Psoas muscle (tissue), 8 donors: ENCODE data around the gene UBE2O. TPM values are rescaled to one million over a fixed set of nuclear protein-coding genes. Genes with fewer than 3 reads are reported as not detected.
"Not testable (repeated sequence)": the region's sequence is repeated elsewhere in the genome, so short reads cannot be mapped to it uniquely, and the experiment has no call there.

Experiments used
- ATAC-seq, 4 donors: fragments of 200-7000 bp; cut with Tn5 transposase; one replicate each; pipeline ENCODE4 v1.9.1; 2020; ENCODE audit warnings: moderate library complexity in 3 of 4, mild to moderate bottlenecking in 2 of 4
- DNase-seq, 2 donors: peaks; one replicate each; pipeline ENCODE4 v3.0.0-alpha.2; 2020
- H3K27ac ChIP-seq: fragments of 200-600 bp; one replicate; pipeline ENCODE4 v1.8.0; 2022
- H3K27me3 ChIP-seq, 3 donors: fragments of 200-600 bp in 1 of 3; one replicate each; pipeline versions ENCODE4 v1.6.1 to v1.8.0; 2013 to 2022; ENCODE audit warnings: low read length in 2 of 3, mild to moderate bottlenecking in 2 of 3, moderate library complexity in 1 of 3; ENCODE audit not compliant: insufficient read depth in 3 of 3
- H3K36me3 ChIP-seq, 2 donors: fragments of 200-600 bp in 1 of 2; one replicate each; pipeline versions ENCODE4 v1.6.1 to v1.8.0; 2013 to 2022; ENCODE audit warnings: low read depth in 1 of 2, mild to moderate bottlenecking in 1 of 2, moderate library complexity in 1 of 2; ENCODE audit not compliant: insufficient read depth in 1 of 2
- H3K4me1 ChIP-seq: fragments of 200-600 bp; one replicate; pipeline ENCODE4 v1.8.0; 2022
- H3K4me3 ChIP-seq: fragments of 200-600 bp; one replicate; pipeline ENCODE4 v1.8.0; 2022; ENCODE audit warnings: mild to moderate bottlenecking
- H3K9me3 ChIP-seq: fragments of 200-600 bp; one replicate; pipeline ENCODE4 v1.8.0; 2022
- WGBS, 3 donors: extraction: QIAGEN DNeasy Blood & Tissue Kit; methylation state at CpG; one replicate each; pipeline versions ENCODE4 v1.1.6 to v1.1.7; 2013; 5-methylcytosine and 5-hydroxymethylcytosine counted together
- intact Hi-C, 2 donors: fragments of 100-400 bp; cut with DNase I; formaldehyde crosslinking; loops; one replicate each; pipeline versions ENCODE4 v1.11.0 to v1.14.2; 2022
- polyA plus RNA-seq, 3 donors: library from polyadenylated mRNA; stranded (reverse); fragments of 200-250 nt; gene quantifications; one replicate each; pipeline ENCODE4 v1.2.3, GENCODE V29; 2013
- total RNA-seq, 4 donors: library from RNA; stranded (reverse); fragmentation: NEBNext Ultra II Directional in 2 of 4; extraction: Animal tissue kit (Norgen Biotek cat#: 25700) in 2 of 4; gene quantifications; one replicate each; pipeline versions ENCODE4 v1.2.1 to v1.2.4, GENCODE V29; 2021 to 2023
- TF ChIP-seq, protein P1 (sequence below): fragments of 200-600 bp; IDR thresholded peaks from one replicate; pipeline ENCODE4 v1.8.0; 2022; ENCODE audit warnings: antibody characterized with exemption
- donor health status: healthy with polysubstance abuse.
- donor health status: DM: no; HTN: no; CAD: no; lungs with moderate emphysema.
- donor health status: Bipolar disorder and iron deficiency.
- donor health status: healthy.
- donor health status: DM: yes; HTN: yes; CAD: no.
- donor health status: DM: no; HTN: no; CAD: no.
- donor health status: DM: no; HTN: no; CAD: no.
- donor health status: DM: yes; HTN: yes; CAD: no.

Gene UBE2O
- total and polyA plus RNA-seq, 7 donors = 11.6 to 45.5 (median 37.3) TPM

GRCh38 chr17:76365256-76365903 is 87.6 kb downstream of the UBE2O start:
- 53 to 62% (median 58%) methylated on average over 12 of the region's 12 CpGs for WGBS, 3 donors
- no peak overlapping the region for H3K4me3 ChIP-seq
- H3K9me3 ChIP-seq = no peaks in the 10 kb centered on the region
- DNase-seq (no peak), ATAC-seq (no peak)
- peaks cover 4% of the 10 kb centered on the region for H3K4me1 ChIP-seq
- intact Hi-C loops = loop anchor here in 1 of 2 donors (10.0 kb wide), 1 partner anchor 51 kb away; no protein-coding TSS in a partner anchor
- peaks cover 0 to 17% (median 0%) of the 10 kb centered on the region in 3 donors for H3K27me3 ChIP-seq
- TF ChIP-seq, protein P1, sequence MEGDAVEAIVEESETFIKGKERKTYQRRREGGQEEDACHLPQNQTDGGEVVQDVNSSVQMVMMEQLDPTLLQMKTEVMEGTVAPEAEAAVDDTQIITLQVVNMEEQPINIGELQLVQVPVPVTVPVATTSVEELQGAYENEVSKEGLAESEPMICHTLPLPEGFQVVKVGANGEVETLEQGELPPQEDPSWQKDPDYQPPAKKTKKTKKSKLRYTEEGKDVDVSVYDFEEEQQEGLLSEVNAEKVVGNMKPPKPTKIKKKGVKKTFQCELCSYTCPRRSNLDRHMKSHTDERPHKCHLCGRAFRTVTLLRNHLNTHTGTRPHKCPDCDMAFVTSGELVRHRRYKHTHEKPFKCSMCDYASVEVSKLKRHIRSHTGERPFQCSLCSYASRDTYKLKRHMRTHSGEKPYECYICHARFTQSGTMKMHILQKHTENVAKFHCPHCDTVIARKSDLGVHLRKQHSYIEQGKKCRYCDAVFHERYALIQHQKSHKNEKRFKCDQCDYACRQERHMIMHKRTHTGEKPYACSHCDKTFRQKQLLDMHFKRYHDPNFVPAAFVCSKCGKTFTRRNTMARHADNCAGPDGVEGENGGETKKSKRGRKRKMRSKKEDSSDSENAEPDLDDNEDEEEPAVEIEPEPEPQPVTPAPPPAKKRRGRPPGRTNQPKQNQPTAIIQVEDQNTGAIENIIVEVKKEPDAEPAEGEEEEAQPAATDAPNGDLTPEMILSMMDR = no peak
- no peaks in the 10 kb centered on the region for H3K36me3 ChIP-seq
- H3K27ac ChIP-seq = no peak overlapping the region

DNA sequence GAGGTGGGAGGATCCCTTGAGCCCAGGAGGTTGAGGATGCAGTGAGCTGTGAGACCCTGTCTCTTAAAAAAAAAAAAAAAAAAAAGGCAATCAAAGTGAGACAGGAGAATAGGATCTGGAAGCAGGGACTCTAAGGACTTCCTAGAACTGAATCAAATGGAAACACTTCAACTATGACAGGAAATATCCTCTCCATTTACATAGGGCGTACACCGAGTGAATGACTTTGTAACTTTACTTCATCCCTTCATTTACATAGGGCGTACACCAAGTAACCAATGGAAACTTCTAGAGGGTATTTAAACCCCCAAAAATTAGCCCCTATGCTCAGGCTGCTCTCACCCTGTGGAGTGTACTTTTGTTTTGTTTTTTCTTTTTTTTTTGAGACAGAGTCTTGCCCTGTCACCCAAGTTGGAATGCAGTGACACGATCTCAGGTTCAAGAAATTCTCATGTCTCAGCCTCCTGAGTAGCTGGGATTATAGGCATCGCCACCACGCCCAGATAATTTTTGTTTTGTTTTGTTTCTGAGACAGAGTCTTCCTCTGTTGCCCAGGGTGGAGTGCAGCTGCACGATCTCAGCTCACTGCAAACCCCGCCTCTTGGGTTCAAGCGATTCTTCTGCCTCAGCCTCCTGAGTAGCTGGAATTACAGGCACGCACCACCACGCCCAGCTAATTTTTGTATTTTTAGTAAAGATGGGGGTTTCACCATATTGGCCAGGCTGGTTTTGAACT is 89.7 kb downstream of the UBE2O start:
- Histone ChIP-seq H3K9me3 (no peaks in the 10 kb centered on the region), H3K27ac (no peak overlapping the region), H3K4me1 (no peaks in the 10 kb centered on the region), H3K4me3 (no peak overlapping the region), H3K36me3 (no peaks in the 10 kb centered on the region), H3K27me3 (peaks cover 0 to 17% (median 0%) of the 10 kb centered on the region in 3 donors)
- TF ChIP-seq, protein P1 = no peak
- WGBS, 3 donors = 78 to 80% (median 80%) methylated on average over 11 of the region's 11 CpGs
- ATAC-seq (no peak), DNase-seq (no peak)
- intact Hi-C loops = loop anchor here in 1 of 2 donors (10.0 kb wide), 1 partner anchor 48 kb away; no protein-coding TSS in a partner anchor

DNA sequence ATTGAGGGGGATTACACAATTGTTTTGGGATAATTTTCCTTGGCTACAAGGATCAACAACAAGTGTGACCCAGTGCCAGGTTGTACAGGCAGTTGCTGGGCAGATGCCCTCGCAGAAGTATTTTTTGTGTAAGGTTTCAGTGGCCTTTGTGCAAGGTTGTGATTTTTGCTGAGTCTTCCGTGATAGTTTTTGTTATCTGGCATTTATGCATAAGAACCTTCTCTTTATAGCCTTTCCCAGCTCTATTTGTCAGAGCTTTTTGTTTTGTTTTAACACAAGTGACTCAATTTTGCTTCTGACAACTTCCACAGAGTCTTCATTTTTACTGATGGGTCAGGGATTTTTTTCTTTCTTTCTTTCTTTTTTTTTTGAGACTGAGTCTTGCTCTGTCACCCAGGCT is 92.5 kb downstream of the UBE2O start:
- Histone ChIP-seq H3K9me3 (no peaks in the 10 kb centered on the region), H3K36me3 (no peaks in the 10 kb centered on the region), H3K27me3 (peaks cover 0 to 15% (median 0%) of the 10 kb centered on the region in 3 donors), H3K4me3 (no peak overlapping the region), H3K4me1 (no peaks in the 10 kb centered on the region), H3K27ac (no peak overlapping the region)
- WGBS, 3 donors = 38 to 40% (median 39%) methylated on average over 2 of the region's 2 CpGs
- ATAC-seq (no peak), DNase-seq (no peak)
- TF ChIP-seq, protein P1 = no peak
- intact Hi-C loops = loop anchor here in 1 of 2 donors (10.0 kb wide), 1 partner anchor 46 kb away; no protein-coding TSS in a partner anchor

- H3K9me3 ChIP-seq, H3K27ac ChIP-seq, H3K4me3 ChIP-seq, H3K27me3 ChIP-seq, H3K36me3 ChIP-seq, DNase-seq, H3K4me1 ChIP-seq, ATAC-seq: not testable (repeated sequence)
- WGBS, 3 donors = 82 to 87% (median 87%) methylated on average over 6 of the region's 6 CpGs
- intact Hi-C loops = loop anchor here in 1 of 2 donors (10.0 kb wide), 1 partner anchor 45 kb away; no protein-coding TSS in a partner anchor
Measured at GRCh38 chr17:76359776-76360175, 93.2 kb downstream of the UBE2O start.

GRCh38 chr17:76359375-76359774 is 93.6 kb downstream of the UBE2O start:
- no peaks in the 10 kb centered on the region for H3K4me1 ChIP-seq
- ATAC-seq = no peak

More at GRCh38 chr17:76359375-76359774, 93.6 kb downstream of the UBE2O start:
- intact Hi-C loops = no loop called here
- TF ChIP-seq, protein P1 = no peak
- no peak overlapping the region for H3K27ac ChIP-seq
- peaks cover 0 to 4% (median 0%) of the 10 kb centered on the region in 3 donors for H3K27me3 ChIP-seq
- H3K9me3 ChIP-seq = no peaks in the 10 kb centered on the region
- no peaks in the 10 kb centered on the region for H3K36me3 ChIP-seq
- H3K4me3 ChIP-seq = no peak overlapping the region
- no peak for DNase-seq
- 80 to 84% (median 82%) methylated on average over 6 of the region's 6 CpGs for WGBS, 3 donors
